GM11168 (cell line): ENCODE measurements around the gene NPY1R.

Experiments used
- in situ Hi-C: fragments of 300-500 bp; cut with MboI; formaldehyde crosslinking; loops from one replicate; pipeline ENCODE4 v1.12.0; 2022; ENCODE audit warnings: low sequenced_read_pairs; ENCODE audit not compliant: unreplicated experiment

Gene NPY1R

DNA sequence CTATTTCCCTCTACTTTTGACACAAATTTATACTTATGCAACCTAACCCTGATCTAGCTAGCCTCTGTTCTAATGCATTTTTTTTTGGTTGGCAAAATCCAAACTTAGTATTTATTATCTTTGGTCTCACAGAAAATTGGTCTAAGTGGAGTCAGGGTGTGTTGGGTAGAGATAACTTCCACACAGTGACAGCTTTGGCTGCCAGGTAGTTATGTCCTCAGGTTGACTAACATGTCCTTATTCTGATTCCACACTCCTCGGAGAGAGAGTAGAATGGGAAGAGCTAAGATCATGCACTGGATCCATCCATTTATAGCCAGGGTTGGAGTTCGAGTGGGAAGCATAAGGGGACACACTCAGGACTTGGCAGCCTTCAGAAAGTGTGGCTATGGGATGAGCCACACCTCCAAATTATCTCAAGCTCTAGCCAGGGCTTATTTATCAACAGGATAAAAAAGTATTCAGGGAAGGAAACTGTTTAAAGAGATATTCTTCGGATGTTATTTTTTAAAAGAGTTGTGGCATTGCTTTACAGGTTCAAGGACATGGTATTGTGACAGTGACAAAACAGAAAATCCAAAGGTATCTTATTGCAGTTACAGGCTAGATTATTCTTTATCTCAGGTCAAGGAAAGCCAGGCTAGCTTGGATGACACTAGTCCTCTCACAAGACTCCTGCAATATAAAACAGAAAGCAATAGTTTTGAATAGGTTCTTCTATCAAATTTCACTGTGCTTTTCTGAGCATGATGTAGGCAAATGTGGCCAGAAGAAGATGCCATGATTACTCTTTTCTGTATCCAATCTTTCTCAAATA lies 51.5 kb downstream of the NPY1R start:
- in situ Hi-C loops, result no loop called here

DNA sequence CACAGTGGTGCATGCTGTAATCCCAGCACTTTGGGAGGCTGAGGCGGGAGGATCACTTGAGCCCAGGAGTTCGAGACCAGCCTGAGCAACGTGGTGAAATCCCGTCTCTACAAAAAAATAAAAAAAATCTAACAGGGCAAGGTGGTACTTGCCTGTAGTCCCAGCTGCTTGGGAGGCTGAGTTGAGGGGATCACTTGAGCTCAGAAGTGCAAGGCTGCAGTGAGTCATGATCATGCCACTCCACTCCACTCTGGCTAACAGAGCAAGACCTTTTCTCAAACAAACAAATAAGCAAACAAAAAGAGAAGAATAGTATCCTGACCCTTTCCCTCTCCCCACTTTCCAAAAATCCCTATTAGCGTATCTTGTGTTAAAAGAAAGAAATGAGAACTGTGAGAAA lies 52.7 kb downstream of the NPY1R start:
- in situ Hi-C loops, result no loop called here

DNA sequence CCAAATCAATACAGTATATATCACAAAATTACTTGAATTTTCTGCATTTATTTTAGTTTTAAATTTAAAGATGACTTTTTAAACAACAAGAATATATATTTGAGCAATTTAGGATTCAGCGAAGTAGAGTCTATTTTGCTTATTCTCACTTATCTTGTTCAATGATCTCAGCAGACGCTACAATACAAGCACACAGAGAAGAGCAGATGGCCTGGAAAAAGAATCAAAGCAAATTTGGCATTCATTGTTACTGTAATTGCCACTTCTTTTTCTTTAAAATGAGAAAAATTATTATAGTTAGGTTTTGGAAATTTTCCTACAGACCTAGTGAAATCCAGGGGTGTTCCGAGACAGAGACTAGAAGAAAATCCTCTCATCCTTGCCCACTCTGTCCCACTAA lies 57.5 kb downstream of the NPY1R start:
- in situ Hi-C loops, result no loop called here
